GM21737 (cell line): ENCODE data around the gene TMX2.
A peak's percentile ranks its signal among the peaks of the same experiment; 100 is the strongest.
"Not testable (repeated sequence)": the region's sequence is repeated elsewhere in the genome, so short reads cannot be mapped to it uniquely, and the experiment has no call there.

Source experiments
- ATAC-seq: cut with Tn5 transposase; IDR thresholded peaks from one replicate; pipeline ENCODE4 v1.9.1; 2021; ENCODE audit warnings: mild to moderate bottlenecking, moderate library complexity; ENCODE audit not compliant: unreplicated experiment

Gene TMX2

DNA sequence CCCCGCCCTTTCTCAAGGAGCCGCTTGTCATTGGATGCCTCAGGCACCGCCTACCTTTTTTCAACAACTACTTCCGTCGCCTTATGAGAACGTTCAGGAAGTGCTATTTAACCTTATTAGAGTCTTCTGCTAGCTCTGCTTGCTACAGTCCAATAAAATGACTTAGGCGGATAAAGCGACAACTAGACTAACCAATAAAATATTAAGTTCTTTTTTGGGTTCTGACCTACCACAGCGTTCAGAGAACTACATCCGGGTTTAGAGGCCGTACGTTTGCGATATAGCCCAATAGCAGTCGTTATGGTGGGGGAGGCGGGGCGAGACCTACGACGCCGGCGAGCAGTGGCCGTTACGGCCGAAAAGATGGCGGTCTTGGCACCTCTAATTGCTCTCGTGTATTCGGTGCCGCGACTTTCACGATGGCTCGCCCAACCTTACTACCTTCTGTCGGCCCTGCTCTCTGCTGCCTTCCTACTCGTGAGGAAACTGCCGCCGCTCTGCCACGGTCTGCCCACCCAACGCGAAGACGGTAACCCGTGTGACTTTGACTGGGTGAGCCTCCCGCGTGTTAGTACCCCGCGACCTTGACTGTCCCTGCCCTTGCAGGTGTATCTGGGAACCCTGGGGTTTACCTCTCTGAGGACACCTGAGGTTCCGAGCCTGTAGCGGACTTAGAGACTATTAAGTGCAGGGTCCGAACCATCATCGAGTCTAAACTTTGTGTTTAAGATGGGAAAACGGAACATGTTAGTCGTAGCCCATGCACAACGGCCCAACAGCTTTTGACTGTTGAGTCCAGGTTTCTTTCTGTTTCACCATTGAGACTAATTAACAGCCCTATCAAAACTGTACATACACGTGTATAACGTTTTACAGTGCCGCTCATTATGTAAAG is at the start of gene TMX2:
Gene TMX2, plus strand, starts transcription at position 338 of the 895 bp plus-strand sequence. Its CDS starts 26 bp downstream, at position 364.
- peak; percentile 95 for ATAC-seq

DNA sequence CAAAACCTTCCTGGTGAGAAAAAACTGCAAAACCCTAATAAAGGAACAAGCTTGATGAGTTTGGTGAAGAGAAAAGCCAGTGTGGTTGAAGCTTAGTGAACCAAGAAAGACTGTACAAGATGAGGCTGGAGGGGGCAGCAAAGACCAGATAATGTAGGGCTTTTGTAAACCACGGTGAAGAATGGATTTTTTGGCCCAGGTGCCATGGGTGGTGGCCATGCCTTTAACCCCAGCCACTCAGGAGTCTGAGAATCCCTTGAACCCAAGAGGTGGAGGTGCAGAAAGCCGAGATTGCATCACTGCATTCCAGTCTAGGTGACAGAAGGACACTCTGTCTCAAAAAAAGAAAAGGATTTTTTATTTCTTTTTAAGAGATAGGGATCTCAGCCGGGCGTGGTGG is 49.5 kb upstream of the TMX2 start:
- ATAC-seq = no peak

GRCh38 chr11:57663975-57664374 is 48.4 kb upstream of the TMX2 start:
- ATAC-seq = no peak

DNA sequence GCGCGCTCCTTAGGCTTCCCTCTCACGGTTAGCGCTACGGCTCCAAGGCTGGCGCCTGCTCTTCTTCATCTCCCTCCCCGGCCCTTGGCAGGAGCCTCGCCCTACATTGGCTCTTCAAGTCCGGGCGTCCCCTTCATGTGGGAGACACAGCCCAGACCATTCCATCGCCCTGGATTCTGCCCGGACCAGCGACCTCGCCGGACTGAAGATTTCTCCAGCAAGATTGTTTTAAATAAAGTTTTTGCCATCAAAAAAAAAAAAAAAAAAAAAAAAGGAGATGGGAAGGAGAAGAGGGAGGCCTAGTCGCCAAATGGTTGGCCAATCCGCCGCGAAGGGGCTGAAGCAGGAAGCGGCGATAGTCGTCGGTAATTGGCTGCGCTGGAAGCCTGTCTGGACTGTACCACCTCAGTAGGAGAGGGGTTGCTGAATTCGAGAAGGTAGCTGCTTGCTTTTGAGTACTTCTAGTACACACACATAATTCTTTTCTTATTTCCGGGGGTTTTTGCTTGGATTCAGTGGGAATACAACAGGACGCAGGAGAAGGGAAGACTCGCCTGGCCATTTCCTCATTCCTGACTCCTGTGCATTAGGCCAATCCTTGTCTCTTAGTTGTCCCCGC is 45.2 kb upstream of the TMX2 start:
- peak; percentile 58 for ATAC-seq

DNA sequence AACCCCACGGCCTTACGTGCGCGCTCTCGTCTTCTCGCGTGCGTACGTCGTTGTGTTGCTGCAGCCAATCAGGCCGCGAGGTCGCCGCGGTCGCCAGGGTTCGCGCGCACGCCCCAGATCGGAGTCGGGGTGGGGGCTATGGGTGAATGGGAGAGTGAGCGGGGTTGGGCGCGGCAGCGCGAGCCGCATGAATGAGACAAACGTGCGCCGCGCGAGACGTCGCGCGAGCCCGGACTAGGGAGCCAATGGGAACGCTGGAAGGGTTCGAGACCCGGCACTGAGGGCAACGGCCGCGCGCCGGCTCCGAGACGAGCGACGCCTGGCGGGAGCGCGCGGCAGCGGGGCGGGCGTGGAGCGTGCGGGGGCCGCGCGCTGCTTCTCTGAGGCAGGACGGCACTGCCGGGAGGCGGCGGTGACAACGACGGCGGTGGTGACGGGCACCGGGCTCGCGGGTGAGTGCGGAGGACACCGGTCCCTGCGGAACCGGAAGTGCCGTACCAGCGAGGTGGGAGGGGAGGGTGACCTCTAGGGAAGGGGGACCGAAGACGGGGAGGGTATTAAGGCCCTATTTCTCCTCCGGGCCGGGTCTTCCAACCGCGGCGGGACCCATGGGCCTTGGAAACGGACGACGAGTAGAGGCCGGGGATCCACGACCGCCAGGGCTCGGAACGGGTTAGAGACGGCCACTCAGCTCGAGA is 44.5 kb upstream of the TMX2 start, which contains the start of gene ZDHHC5:
Gene ZDHHC5, plus strand, starts transcription at position 379 of the 698 bp plus-strand sequence. CDS start 4,977 bp downstream, outside the sequence.
- ATAC-seq = peak; percentile 76

DNA sequence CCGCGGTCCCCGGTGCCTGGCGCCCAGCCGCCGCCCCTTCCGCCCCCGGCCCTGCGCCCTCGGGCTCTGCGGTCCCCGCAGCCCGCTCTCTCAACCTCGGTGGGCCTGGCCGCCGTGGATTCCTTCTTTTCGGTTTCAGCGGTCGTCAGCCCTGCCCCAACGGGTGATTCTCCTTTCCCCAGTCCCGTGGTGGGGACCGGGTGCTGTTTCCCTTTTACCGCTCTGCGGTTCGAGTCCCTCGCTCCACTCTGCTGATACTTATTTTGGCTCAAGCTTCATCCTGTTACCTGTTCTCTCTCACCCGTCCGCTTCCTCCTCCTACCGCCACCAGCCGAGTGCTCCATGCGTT is 44.0 kb upstream of the TMX2 start:
- peak; percentile 13 for ATAC-seq

DNA sequence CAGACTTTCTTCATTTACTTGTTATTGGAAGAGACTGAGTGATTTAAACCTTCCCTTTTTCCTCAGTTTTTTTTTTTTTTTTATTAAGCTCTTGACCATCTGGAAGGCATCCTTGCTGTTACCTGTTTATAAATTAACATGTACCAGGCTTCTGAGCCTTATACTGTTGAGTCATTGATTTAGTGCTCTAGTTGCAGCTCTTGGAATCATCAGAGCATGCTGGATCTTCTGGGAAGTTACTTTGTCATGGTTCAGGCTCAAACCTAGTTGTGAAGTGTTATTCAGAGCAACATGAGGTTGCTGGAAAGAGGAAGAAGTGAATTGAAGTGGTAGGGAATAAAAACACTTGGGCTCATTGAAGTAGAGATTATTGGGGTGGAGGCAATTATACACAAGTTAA is 38.1 kb upstream of the TMX2 start:
- ATAC-seq = no peak

- no peak for ATAC-seq
Observed at GRCh38 chr11:57675176-57675941, 37.0 kb upstream of the TMX2 start.

DNA sequence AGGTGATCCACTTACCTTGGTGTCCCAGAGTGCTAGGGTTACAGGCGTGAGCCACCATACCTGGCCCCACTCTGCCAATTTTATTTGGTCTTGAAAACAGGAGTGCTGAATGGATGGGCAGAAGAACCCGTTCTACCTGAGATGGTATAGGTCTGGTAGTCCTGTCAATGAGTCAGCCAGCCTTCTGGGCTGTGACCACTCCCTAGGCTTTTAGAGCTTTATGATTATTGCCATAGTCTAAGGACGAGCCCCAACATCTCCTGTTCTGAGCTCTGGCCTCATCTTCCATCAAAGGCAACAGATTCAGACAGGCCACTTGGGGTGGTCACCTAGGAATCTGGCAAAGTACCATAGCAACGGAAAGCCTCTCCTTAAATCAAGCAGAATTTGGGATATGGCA is 33.0 kb upstream of the TMX2 start:
- no peak for ATAC-seq

DNA sequence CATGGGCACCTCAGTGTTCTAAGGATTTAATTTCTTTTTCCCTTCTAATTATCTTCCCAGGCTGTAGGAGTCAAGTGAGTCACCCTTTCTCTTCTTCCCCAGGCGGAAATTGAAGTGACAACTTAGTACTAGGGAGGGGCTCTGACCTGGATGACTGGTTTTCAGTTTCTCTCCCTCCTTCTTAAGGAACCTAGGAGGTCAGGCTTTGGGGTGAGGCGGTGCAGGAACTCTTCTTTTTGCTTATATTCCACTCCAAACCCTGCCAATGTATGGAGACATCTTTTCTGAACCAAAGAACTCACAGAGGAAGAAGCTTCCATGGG is 31.9 kb upstream of the TMX2 start:
- ATAC-seq = no peak

DNA sequence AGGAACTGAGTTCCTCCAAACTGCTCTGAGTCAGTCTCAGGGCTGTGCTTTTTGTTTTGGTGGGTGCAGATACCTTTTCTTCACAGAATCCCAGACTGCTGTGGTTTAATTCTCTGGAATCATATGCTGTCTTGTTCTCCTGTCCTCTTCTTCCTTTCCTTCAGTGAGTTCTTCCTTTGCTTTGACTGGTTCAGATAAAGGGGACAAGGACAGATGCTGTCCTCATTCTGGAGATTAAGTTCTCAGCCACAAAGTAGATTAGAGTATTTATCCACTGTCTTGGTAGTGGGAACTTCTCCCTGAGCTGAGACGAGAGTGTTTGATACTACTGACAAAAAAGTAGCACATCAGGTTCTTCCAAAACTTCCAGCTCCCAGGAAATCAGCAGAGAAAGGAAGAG is 31.2 kb upstream of the TMX2 start:
- no peak for ATAC-seq

- ATAC-seq = not testable (repeated sequence)
Observed at GRCh38 chr11:57690474-57690873, 21.9 kb upstream of the TMX2 start.

- ATAC-seq = no peak
Observed at GRCh38 chr11:57698843-57699365, 13.5 kb upstream of the TMX2 start.

DNA sequence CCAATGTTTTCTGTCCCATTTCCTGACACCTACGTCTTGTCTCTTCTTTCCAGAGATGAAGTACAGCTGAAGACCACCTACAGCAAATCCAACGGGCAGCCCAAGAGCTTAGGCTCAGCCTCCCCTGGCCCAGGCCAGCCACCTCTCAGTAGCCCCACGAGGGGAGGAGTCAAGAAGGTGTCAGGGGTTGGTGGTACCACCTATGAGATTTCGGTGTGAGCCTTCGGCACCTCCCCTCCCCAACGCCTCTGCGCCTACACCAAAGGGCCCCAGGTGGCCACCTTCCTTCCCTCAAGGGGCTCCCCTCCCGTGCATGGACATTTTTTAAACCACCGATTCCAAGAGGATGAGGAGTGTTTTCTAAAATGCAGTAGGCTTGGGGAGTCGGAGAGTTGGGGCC is 12.6 kb upstream of the TMX2 start:
- no peak for ATAC-seq

DNA sequence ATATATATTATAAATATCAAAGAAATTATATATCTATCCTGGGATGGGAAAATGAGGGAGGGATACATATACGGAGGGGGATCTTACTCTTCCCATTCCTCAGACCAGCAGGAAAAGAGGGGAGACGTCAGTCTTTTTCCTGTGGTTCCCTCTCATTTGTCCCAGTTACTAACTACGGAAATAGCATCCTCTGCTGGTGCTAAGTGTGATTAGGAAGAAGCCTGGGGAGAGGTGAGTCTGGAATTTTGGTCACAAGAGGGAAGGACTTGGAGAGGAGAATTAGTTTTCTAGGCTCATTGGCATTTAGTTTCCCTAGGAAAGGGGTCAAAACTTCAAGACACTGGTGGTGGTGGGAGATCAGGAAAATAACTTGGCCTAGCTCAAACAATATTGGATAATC is 12.0 kb upstream of the TMX2 start:
- ATAC-seq = no peak

DNA sequence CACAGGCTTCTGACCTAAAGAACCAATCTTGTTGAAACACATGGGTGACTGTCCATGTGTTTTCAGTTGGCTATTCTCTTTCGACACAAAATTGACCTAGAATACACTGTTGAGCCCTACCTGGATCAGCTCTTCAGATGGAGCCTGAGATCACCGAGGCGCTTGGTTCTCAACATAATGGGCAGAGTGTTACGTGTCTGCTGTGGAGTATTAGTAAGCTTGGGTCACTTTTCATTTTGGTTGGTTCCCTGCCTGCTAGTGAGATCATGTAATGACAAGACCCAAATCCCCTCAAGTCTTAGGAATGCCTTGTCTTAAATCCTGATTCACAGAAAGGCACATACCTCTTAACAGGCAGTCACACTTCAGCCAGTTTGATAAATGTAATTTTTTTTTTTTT is 9.1 kb upstream of the TMX2 start:
- no peak for ATAC-seq

GRCh38 chr11:57704932-57705331 is 7.5 kb upstream of the TMX2 start:
- ATAC-seq = no peak

GRCh38 chr11:57705432-57705831 is 7.0 kb upstream of the TMX2 start:
- not testable (repeated sequence) for ATAC-seq

DNA sequence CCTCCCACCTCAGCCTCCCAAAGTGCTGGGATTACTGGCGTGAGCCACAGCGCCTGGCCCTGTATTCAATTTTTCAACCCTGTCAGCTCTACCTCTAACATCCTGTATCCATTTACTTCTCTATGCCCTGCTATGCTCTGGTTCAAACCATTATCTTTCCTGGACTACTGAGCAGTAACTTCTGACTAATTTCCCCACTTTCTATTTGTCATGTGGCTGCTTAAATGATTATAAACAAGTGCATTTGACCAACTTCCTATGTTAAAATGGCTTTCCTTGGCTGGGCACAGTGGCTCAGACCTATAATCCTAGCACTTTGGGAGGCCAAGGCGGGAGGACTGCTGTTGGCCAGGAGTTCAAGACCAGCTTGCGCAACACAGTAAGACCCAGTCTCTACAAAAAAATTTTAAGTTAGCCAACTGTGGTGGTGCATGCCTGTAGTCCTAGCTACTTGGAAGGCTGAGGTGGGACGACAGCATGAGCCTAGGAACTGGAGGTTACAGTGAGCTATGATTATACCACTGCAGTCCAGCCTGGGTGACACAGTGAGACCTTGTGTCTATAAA is 2.5 kb upstream of the TMX2 start:
- no peak for ATAC-seq

DNA sequence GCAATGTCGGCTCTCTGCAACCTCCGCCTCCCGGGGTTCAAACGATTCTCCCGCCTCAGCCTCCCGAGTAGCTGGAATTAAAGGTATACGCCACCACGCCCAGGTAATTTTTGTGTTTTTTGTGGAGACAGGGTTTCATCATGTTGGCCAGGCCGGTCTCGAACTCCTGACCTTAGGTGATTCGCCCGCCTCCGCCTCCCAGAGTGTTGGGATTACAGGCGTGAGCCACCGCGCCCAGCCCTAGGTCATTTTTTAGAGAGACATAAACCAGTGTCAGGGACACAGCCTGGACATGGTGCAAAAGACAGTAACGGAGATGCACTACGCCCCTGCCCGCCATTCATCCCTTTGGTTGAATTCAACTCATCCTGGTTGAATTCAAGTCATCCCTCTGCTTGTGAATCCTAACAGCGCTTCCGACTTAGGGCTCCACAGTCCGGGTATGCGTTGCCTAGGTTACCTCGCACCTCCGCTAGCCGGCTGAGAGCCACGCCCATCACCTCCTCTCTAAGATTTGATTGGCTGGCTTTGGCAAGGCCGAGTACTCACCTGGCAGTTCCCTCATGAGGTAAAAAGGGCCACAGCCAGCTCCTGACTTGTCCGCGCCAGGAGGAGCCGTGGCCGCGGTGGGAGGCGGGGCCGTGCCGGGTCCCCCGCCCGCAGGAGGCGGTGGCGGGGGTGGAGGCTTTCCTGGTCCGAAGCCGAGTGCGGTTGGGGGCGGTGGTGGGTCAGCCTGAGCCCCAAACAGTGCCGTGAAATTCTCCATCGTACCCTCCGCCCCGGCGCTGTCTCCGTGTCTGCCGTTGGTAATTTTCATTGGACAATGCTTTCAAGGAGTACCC is 758 bp upstream of the TMX2 start, which contains the start of gene MED19:
Gene MED19, minus strand, starts transcription at position 802 of the 842 bp plus-strand sequence. Its CDS starts 36 bp downstream, at position 766.
- ATAC-seq = peak; percentile 38
